ENCODE results near the gene VWA3B.

Gene VWA3B

DNA sequence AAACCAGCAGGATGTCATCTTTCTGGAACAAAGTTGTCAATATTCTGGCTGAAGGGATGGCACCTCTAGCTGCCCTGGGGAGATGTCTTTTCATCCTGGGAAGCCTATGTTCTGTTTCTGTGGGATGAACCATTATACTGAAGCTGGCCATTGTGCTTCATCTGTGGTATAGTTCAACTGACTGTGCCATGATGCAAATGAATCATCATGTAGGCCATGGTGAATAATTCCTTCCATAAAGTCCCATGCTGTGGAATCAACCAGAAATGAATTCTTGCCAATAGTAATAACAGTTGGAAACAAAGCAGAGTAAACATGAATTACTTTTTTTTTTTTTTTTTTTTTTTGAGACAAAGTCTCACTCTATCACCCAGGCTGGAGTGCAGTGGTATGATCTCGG, 195.1 kb downstream of the VWA3B start:
- no peak overlapping the region for H2AK5ac ChIP-seq (ENCODE audit: low read length)
- no peak overlapping the region for H3K9ac ChIP-seq (ENCODE audit: low read length)
- no peak overlapping the region for H3K4me2 ChIP-seq (ENCODE audit: low read length)
- H2BK120ac ChIP-seq (ENCODE audit: low read depth, low read length): no peak overlapping the region
- WGBS (ENCODE audit: extremely low coverage, insufficient coverage, low lambda C conversion rate): no CpG with 5 or more reads among the region's 1 CpG
- H4K5ac ChIP-seq (ENCODE audit: low read length): no peak overlapping the region
- H4K8ac ChIP-seq (ENCODE audit: low read depth, low read length): no peak overlapping the region
- H2BK15ac ChIP-seq (replicated peaks; ENCODE audit: low read depth): no peak overlapping the region
- no peaks in the 10 kb centered on the region for H3K36me3 ChIP-seq (ENCODE audit: control insufficient read depth, insufficient read depth, low read length)
- H3K18ac ChIP-seq (ENCODE audit: low read length): no peak overlapping the region
- peaks cover 5% of the 10 kb centered on the region for H3K4me1 ChIP-seq (ENCODE audit: control insufficient read depth, low read depth, low read length)
- no peak overlapping the region for H3K4ac ChIP-seq (ENCODE audit: low read depth, low read length)
- H3K4me3 ChIP-seq (ENCODE audit: low read length): no peak overlapping the region
- H3K23ac ChIP-seq (ENCODE audit: low read length): no peak overlapping the region
- no peak overlapping the region for H3K56ac ChIP-seq (ENCODE audit: low read length)
- DNase-seq: no peak
- no peaks in the 10 kb centered on the region for H3K79me2 ChIP-seq (ENCODE audit: control insufficient read depth, insufficient read depth, low read length)
- H2BK5ac ChIP-seq (ENCODE audit: low read length): no peak overlapping the region
- H3K27ac ChIP-seq (ENCODE audit: low read depth, low read length): no peak overlapping the region
- H3K27me3 ChIP-seq (ENCODE audit: insufficient read depth, low read length, poor library complexity): no peaks in the 10 kb centered on the region
- H3K79me1 ChIP-seq (ENCODE audit: low read length): no peaks in the 10 kb centered on the region

- H2BK120ac ChIP-seq (ENCODE audit: low read depth, low read length): no peak overlapping the region
- no peaks in the 10 kb centered on the region for H3K4me1 ChIP-seq (ENCODE audit: control insufficient read depth, low read depth, low read length)
- no peak overlapping the region for H2BK15ac ChIP-seq (replicated peaks; ENCODE audit: low read depth)
- no peak overlapping the region for H3K27ac ChIP-seq (ENCODE audit: low read depth, low read length)
- no peak overlapping the region for H3K56ac ChIP-seq (ENCODE audit: low read length)
- DNase-seq: no peak
- H2BK5ac ChIP-seq (ENCODE audit: low read length): no peak overlapping the region
- no peak overlapping the region for H3K18ac ChIP-seq (ENCODE audit: low read length)
- no peak overlapping the region for H4K8ac ChIP-seq (ENCODE audit: low read depth, low read length)
- H3K9ac ChIP-seq (ENCODE audit: low read length): no peak overlapping the region
- H3K27me3 ChIP-seq (ENCODE audit: insufficient read depth, low read length, poor library complexity): no peaks in the 10 kb centered on the region
- no peak overlapping the region for H3K23ac ChIP-seq (ENCODE audit: low read length)
- no peak overlapping the region for H3K4me2 ChIP-seq (ENCODE audit: low read length)
- H4K5ac ChIP-seq (ENCODE audit: low read length): no peak overlapping the region
- no peaks in the 10 kb centered on the region for H3K79me1 ChIP-seq (ENCODE audit: low read length)
- H2AK5ac ChIP-seq (ENCODE audit: low read length): no peak overlapping the region
- H3K79me2 ChIP-seq (ENCODE audit: control insufficient read depth, insufficient read depth, low read length): no peaks in the 10 kb centered on the region
- H3K4ac ChIP-seq (ENCODE audit: low read depth, low read length): no peak overlapping the region
- WGBS (ENCODE audit: extremely low coverage, insufficient coverage, low lambda C conversion rate): no CpG with 5 or more reads among the region's 5 CpGs
- no peak overlapping the region for H3K4me3 ChIP-seq (ENCODE audit: low read length)
- no peaks in the 10 kb centered on the region for H3K36me3 ChIP-seq (ENCODE audit: control insufficient read depth, insufficient read depth, low read length)
Measured at GRCh38 chr2:98293030-98293429, 206.1 kb downstream of the VWA3B start.

- no peak overlapping the region for H3K4ac ChIP-seq (ENCODE audit: low read depth, low read length)
- H3K4me2 ChIP-seq (ENCODE audit: low read length): no peak overlapping the region
- no peak overlapping the region for H4K8ac ChIP-seq (ENCODE audit: low read depth, low read length)
- H3K4me3 ChIP-seq (ENCODE audit: low read length): no peak overlapping the region
- H3K79me2 ChIP-seq (ENCODE audit: control insufficient read depth, insufficient read depth, low read length): no peaks in the 10 kb centered on the region
- no peak overlapping the region for H3K9ac ChIP-seq (ENCODE audit: low read length)
- no peak overlapping the region for H2BK5ac ChIP-seq (ENCODE audit: low read length)
- no peak overlapping the region for H2BK120ac ChIP-seq (ENCODE audit: low read depth, low read length)
- WGBS (ENCODE audit: extremely low coverage, insufficient coverage, low lambda C conversion rate): no CpG with 5 or more reads among the region's 12 CpGs
- no peak overlapping the region for H3K18ac ChIP-seq (ENCODE audit: low read length)
- no peak overlapping the region for H2BK15ac ChIP-seq (replicated peaks; ENCODE audit: low read depth)
- no peak overlapping the region for H2AK5ac ChIP-seq (ENCODE audit: low read length)
- no peak overlapping the region for H4K5ac ChIP-seq (ENCODE audit: low read length)
- no peak overlapping the region for H3K27ac ChIP-seq (ENCODE audit: low read depth, low read length)
- H3K4me1 ChIP-seq (ENCODE audit: control insufficient read depth, low read depth, low read length): no peaks in the 10 kb centered on the region
- H3K27me3 ChIP-seq (ENCODE audit: insufficient read depth, low read length, poor library complexity): no peaks in the 10 kb centered on the region
- no peak overlapping the region for H3K56ac ChIP-seq (ENCODE audit: low read length)
- H3K23ac ChIP-seq (ENCODE audit: low read length): no peak overlapping the region
- no peaks in the 10 kb centered on the region for H3K79me1 ChIP-seq (ENCODE audit: low read length)
- H3K36me3 ChIP-seq (ENCODE audit: control insufficient read depth, insufficient read depth, low read length): no peaks in the 10 kb centered on the region
- no peak for DNase-seq
Measured at GRCh38 chr2:98293931-98294687, 207.1 kb downstream of the VWA3B start.

DNA sequence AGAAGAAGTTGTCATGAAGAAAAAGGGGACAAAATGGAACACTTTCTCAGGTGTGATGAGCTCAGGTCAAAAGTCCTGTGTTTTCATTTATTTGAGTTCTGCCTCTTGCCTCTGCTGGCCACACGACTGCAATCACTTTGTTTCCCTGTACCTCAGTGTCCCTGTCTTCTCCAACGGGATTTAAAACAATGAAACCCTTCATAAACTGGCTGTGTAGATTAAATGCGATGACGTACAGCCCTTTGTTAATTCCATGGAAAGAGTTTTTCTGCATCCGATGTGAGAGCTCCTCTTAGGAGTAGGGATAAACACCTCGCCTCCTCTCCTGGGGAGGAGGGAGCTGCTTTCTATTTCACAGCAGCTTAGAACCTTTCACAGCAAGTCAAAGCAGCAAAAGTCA, 207.7 kb downstream of the VWA3B start:
- H3K4ac ChIP-seq (ENCODE audit: low read depth, low read length): no peak overlapping the region
- no peaks in the 10 kb centered on the region for H3K36me3 ChIP-seq (ENCODE audit: control insufficient read depth, insufficient read depth, low read length)
- H3K56ac ChIP-seq (ENCODE audit: low read length): no peak overlapping the region
- no peak overlapping the region for H3K23ac ChIP-seq (ENCODE audit: low read length)
- no CpG with 5 or more reads among the region's 6 CpGs for WGBS (ENCODE audit: extremely low coverage, insufficient coverage, low lambda C conversion rate)
- no peak overlapping the region for H4K5ac ChIP-seq (ENCODE audit: low read length)
- H3K27ac ChIP-seq (ENCODE audit: low read depth, low read length): no peak overlapping the region
- no peak overlapping the region for H3K4me3 ChIP-seq (ENCODE audit: low read length)
- H3K9ac ChIP-seq (ENCODE audit: low read length): no peak overlapping the region
- H4K8ac ChIP-seq (ENCODE audit: low read depth, low read length): no peak overlapping the region
- no peak overlapping the region for H2BK15ac ChIP-seq (replicated peaks; ENCODE audit: low read depth)
- H2BK5ac ChIP-seq (ENCODE audit: low read length): no peak overlapping the region
- H2BK120ac ChIP-seq (ENCODE audit: low read depth, low read length): no peak overlapping the region
- H3K27me3 ChIP-seq (ENCODE audit: insufficient read depth, low read length, poor library complexity): no peaks in the 10 kb centered on the region
- no peak overlapping the region for H3K4me2 ChIP-seq (ENCODE audit: low read length)
- DNase-seq: no peak
- no peak overlapping the region for H3K18ac ChIP-seq (ENCODE audit: low read length)
- no peaks in the 10 kb centered on the region for H3K4me1 ChIP-seq (ENCODE audit: control insufficient read depth, low read depth, low read length)
- H3K79me2 ChIP-seq (ENCODE audit: control insufficient read depth, insufficient read depth, low read length): no peaks in the 10 kb centered on the region
- H2AK5ac ChIP-seq (ENCODE audit: low read length): no peak overlapping the region
- H3K79me1 ChIP-seq (ENCODE audit: low read length): no peaks in the 10 kb centered on the region

GRCh38 chr2:98295275-98295674, 208.3 kb downstream of the VWA3B start:
- H3K36me3 ChIP-seq (ENCODE audit: control insufficient read depth, insufficient read depth, low read length): no peaks in the 10 kb centered on the region
- H3K27ac ChIP-seq (ENCODE audit: low read depth, low read length): no peak overlapping the region
- no peaks in the 10 kb centered on the region for H3K27me3 ChIP-seq (ENCODE audit: insufficient read depth, low read length, poor library complexity)
- no peak overlapping the region for H4K8ac ChIP-seq (ENCODE audit: low read depth, low read length)
- no peak overlapping the region for H3K4me2 ChIP-seq (ENCODE audit: low read length)
- no peak overlapping the region for H3K56ac ChIP-seq (ENCODE audit: low read length)
- H3K23ac ChIP-seq (ENCODE audit: low read length): no peak overlapping the region
- H3K18ac ChIP-seq (ENCODE audit: low read length): no peak overlapping the region
- no peak overlapping the region for H2BK5ac ChIP-seq (ENCODE audit: low read length)
- no CpG with 5 or more reads among the region's 5 CpGs for WGBS (ENCODE audit: extremely low coverage, insufficient coverage, low lambda C conversion rate)
- H3K4me1 ChIP-seq (ENCODE audit: control insufficient read depth, low read depth, low read length): no peaks in the 10 kb centered on the region
- no peak overlapping the region for H2BK120ac ChIP-seq (ENCODE audit: low read depth, low read length)
- no peak overlapping the region for H2BK15ac ChIP-seq (replicated peaks; ENCODE audit: low read depth)
- H3K79me2 ChIP-seq (ENCODE audit: control insufficient read depth, insufficient read depth, low read length): no peaks in the 10 kb centered on the region
- H3K79me1 ChIP-seq (ENCODE audit: low read length): no peaks in the 10 kb centered on the region
- no peak overlapping the region for H3K4me3 ChIP-seq (ENCODE audit: low read length)
- H4K5ac ChIP-seq (ENCODE audit: low read length): no peak overlapping the region
- no peak overlapping the region for H3K9ac ChIP-seq (ENCODE audit: low read length)
- H3K4ac ChIP-seq (ENCODE audit: low read depth, low read length): no peak overlapping the region
- DNase-seq: no peak
- H2AK5ac ChIP-seq (ENCODE audit: low read length): no peak overlapping the region
